ENCODE data around the gene DCTPP1. TPM values are rescaled to one million over a fixed set of nuclear protein-coding genes. Genes with fewer than 3 reads are reported as not detected.

DCTPP1 gene
- total and polyA plus RNA-seq, 9 of the 15 experiments (the other 6 are each of a cell fraction or from before 2014, with no cell fraction given) = 45.0 to 132 (median 80.6) TPM

GRCh38 chr16:30381291-30382041, 48.4 kb downstream of the DCTPP1 start (continued):
- TF ChIP-seq MCM5 (IDR thresholded peaks at IDR 0.05; ENCODE audit: low read depth) (no peak), POLR2B (IDR thresholded peaks at IDR 0.05; ENCODE audit: low read depth, partially characterized antibody) (peak; percentile 52), CTCF (IDR thresholded peaks at IDR 0.05 in 2 of 3, conservative IDR thresholded peaks at IDR 0.05 in 1 of 3; ENCODE audit: insufficient read depth in 2 of 3, low read depth in 1 of 3, low read length in 3 of 3) (peak in 2 of 3 experiments; percentile 11 to 16; a peak in 1 of 6 replicates), POLR2G (IDR thresholded peaks at IDR 0.05; ENCODE audit: low read depth, low read length) (0 out of 2 replicates have a peak, but pooled peaks have one; percentile 14), ZNF217 (CRISPR knock-in tag; IDR thresholded peaks at IDR 0.05) (no peak), ATF2 (CRISPR knock-in tag; IDR thresholded peaks at IDR 0.05) (no peak), ZNF280A (IDR thresholded peaks at IDR 0.05; ENCODE audit: low read depth, partially characterized antibody) (no peak), PRMT5 (CRISPR knock-in tag; IDR thresholded peaks at IDR 0.05) (no peak), ZFP30 (CRISPR knock-in tag; IDR thresholded peaks at IDR 0.05; ENCODE audit: borderline replicate concordance) (no peak), ZNF436 (CRISPR knock-in tag; IDR thresholded peaks at IDR 0.05) (no peak), JUNB (CRISPR knock-in tag; conservative IDR thresholded peaks at IDR 0.05) (no peak), TRIM28 (IDR thresholded peaks at IDR 0.05) (no peak), TAF9B (IDR thresholded peaks at IDR 0.05; ENCODE audit: partially characterized antibody) (peak; percentile 40), PTTG1 (tag; IDR thresholded peaks at IDR 0.05; ENCODE audit: low read depth) (no peak), SMARCA5 (IDR thresholded peaks at IDR 0.05) (peak; percentile 67), CEBPB (tag; IDR thresholded peaks at IDR 0.05) (no peak), JUN (IDR thresholded peaks at IDR 0.05; ENCODE audit: borderline replicate concordance, low read depth, low read length) (peak; percentile 86), JUN (CRISPR knock-in tag; IDR thresholded peaks at IDR 0.05; ENCODE audit: borderline replicate concordance) (no peak), SUPT5H (IDR thresholded peaks at IDR 0.05) (peak; percentile 62), RNF2 (IDR thresholded peaks at IDR 0.05) (peak; percentile 75), ZNF354B (CRISPR knock-in tag; IDR thresholded peaks at IDR 0.05) (no peak), HOMEZ (CRISPR knock-in tag; IDR thresholded peaks at IDR 0.05) (no peak), CBFA2T2 (conservative IDR thresholded peaks at IDR 0.05) (0 out of 2 replicates have a peak, but pooled peaks have one; percentile 5), KDM2B (CRISPR knock-in tag; IDR thresholded peaks at IDR 0.05) (no peak), HNRNPLL (IDR thresholded peaks at IDR 0.05; ENCODE audit: low read depth, low read length, poor library complexity, severe bottlenecking) (peak; percentile 13)

All from K562 (cell line).